HG03457 (cell line): ENCODE results near the gene PCNX1.
"Not testable (repeated sequence)": the region's sequence is repeated elsewhere in the genome, so short reads cannot be mapped to it uniquely, and the experiment has no call there.

Source experiments
- ATAC-seq: cut with Tn5 transposase; IDR thresholded peaks from one replicate; pipeline ENCODE4 v1.9.1; 2021; ENCODE audit warnings: moderate number of reproducible peaks; ENCODE audit not compliant: unreplicated experiment

The PCNX1 gene

GRCh38 chr14:71012888-71013287, 105.6 kb downstream of the PCNX1 start:
- no peak for ATAC-seq

GRCh38 chr14:71013551-71014192, 106.4 kb downstream of the PCNX1 start:
- no peak for ATAC-seq

- not testable (repeated sequence) for ATAC-seq
These were observed 112.7 kb downstream of the PCNX1 start for GRCh38 chr14:71019917-71020316.

GRCh38 chr14:71021347-71022011, 114.2 kb downstream of the PCNX1 start:
- no peak for ATAC-seq

GRCh38 chr14:71022012-71022869, 115.0 kb downstream of the PCNX1 start:
- ATAC-seq = no peak

- ATAC-seq = no peak
These were observed 115.7 kb downstream of the PCNX1 start for GRCh38 chr14:71022939-71023338.

- no peak for ATAC-seq
These were observed 122.0 kb downstream of the PCNX1 start for GRCh38 chr14:71029236-71029781.

- no peak for ATAC-seq
These were observed 123.7 kb downstream of the PCNX1 start for GRCh38 chr14:71031000-71031399.

GRCh38 chr14:71036433-71036832, 129.2 kb downstream of the PCNX1 start:
- ATAC-seq = no peak

GRCh38 chr14:71048393-71048792, 141.1 kb downstream of the PCNX1 start:
- ATAC-seq = no peak

- ATAC-seq = no peak
These were observed 142.3 kb downstream of the PCNX1 start for GRCh38 chr14:71049435-71050133.

GRCh38 chr14:71050227-71050823, 143.1 kb downstream of the PCNX1 start:
- ATAC-seq = no peak

GRCh38 chr14:71054706-71055105, 147.4 kb downstream of the PCNX1 start:
- ATAC-seq = no peak

GRCh38 chr14:71056168-71056567, 148.9 kb downstream of the PCNX1 start:
- ATAC-seq = no peak

GRCh38 chr14:71060274-71060673, 153.0 kb downstream of the PCNX1 start:
- no peak for ATAC-seq

GRCh38 chr14:71060825-71061455, 153.7 kb downstream of the PCNX1 start:
- no peak for ATAC-seq

GRCh38 chr14:71061458-71061857, 154.2 kb downstream of the PCNX1 start:
- no peak for ATAC-seq

- no peak for ATAC-seq
These were observed 155.5 kb downstream of the PCNX1 start for GRCh38 chr14:71062581-71063303.

- ATAC-seq = no peak
These were observed 156.1 kb downstream of the PCNX1 start for GRCh38 chr14:71063351-71063750.
